Measurements from ENCODE around the gene HSPA1A.
"Not testable (repeated sequence)": the region's sequence is repeated elsewhere in the genome, so short reads cannot be mapped to it uniquely, and the experiment has no call there.

The HSPA1A gene

GRCh38 chr6:31806470-31807272 is 8.7 kb upstream of the HSPA1A start, which contains the start of gene LSM2:
Gene LSM2 (minus strand): TSS chr6:31806966. CDS start chr6:31806757, 209 bp downstream.
- no peak for TF ChIP-seq CTCF (conservative IDR thresholded peaks at IDR 0.05; ENCODE audit: low read depth)
- H3K27ac ChIP-seq = peak within 1 kb of the TSS; percentile 93

GRCh38 chr6:31808599-31808998 is 6.7 kb upstream of the HSPA1A start:
- peak overlapping the region; percentile 35; the same call in 1 of the 2 replicates for H3K27ac ChIP-seq
- DNase-seq (ENCODE audit: low spot score) = not testable (repeated sequence)
- ChIA-PET CTCF (interaction anchor here (0.6 kb wide), 1 partner anchor 97 kb away, joined by 3 read pairs; no protein-coding TSS in a partner anchor), POLR2A (ENCODE audit: low non-redundant PET) (interaction anchor here (0.6 kb wide), 2 partner anchors 47 to 76 kb away, joined by 3 to 4 read pairs; no protein-coding TSS in a partner anchor)

More at GRCh38 chr6:31806470-31807272, 8.7 kb upstream of the HSPA1A start, which contains the start of gene LSM2:
- CTCF ChIA-PET = interaction anchor here (0.8 to 1.6 kb wide), 5 partner anchors 11 to 187 kb away, joined by 3 to 8 read pairs (median 4); partner anchors contain the start of genes LY6G5C and VARS1
- POLR2A ChIA-PET (ENCODE audit: low non-redundant PET) = interaction anchor here (0.5 to 2.1 kb wide), 7 partner anchors 11 to 332 kb away, joined by 3 to 11 read pairs (median 4); partner anchors contain the start of gene HSPA1B
- peak; percentile 99 for DNase-seq (ENCODE audit: low spot score)

- CTCF ChIA-PET = no interaction called here
- DNase-seq (ENCODE audit: low spot score) = no peak
- H3K27ac ChIP-seq = peak overlapping the region; percentile 18; the same call in 1 of the 2 replicates
- POLR2A ChIA-PET (ENCODE audit: low non-redundant PET) = no interaction called here
- no peak for TF ChIP-seq CTCF (conservative IDR thresholded peaks at IDR 0.05; ENCODE audit: low read depth)
Measured at GRCh38 chr6:31811645-31812044, 3.7 kb upstream of the HSPA1A start.

GRCh38 chr6:31813465-31813849 is 1.9 kb upstream of the HSPA1A start:
- no peak for TF ChIP-seq CTCF (conservative IDR thresholded peaks at IDR 0.05; ENCODE audit: low read depth)
- no peak for DNase-seq (ENCODE audit: low spot score)
- H3K27ac ChIP-seq = peak overlapping the region; percentile 100
- ChIA-PET CTCF (interaction anchor here (0.8 kb wide), 1 partner anchor 17 kb away, joined by 5 read pairs; no protein-coding TSS in a partner anchor), POLR2A (ENCODE audit: low non-redundant PET) (no interaction called here)

- H3K27ac ChIP-seq = peak overlapping the region; percentile 100
- CTCF ChIA-PET = no interaction called here
- TF ChIP-seq CTCF (conservative IDR thresholded peaks at IDR 0.05; ENCODE audit: low read depth) = no peak
- DNase-seq (ENCODE audit: low spot score) = peak; percentile 97
- POLR2A ChIA-PET (ENCODE audit: low non-redundant PET) = interaction anchor here (0.6 to 1.3 kb wide), 4 partner anchors 13 to 22 kb away, joined by 3 to 32 read pairs (median 4); partner anchors contain the start of gene HSPA1B
Measured at GRCh38 chr6:31814677-31815024, 692 bp upstream of the HSPA1A start.

- H3K27ac ChIP-seq = peak overlapping the region; percentile 81
- not testable (repeated sequence) for DNase-seq (ENCODE audit: low spot score)
- ChIA-PET POLR2A (ENCODE audit: low non-redundant PET) (interaction anchor here (0.5 to 0.7 kb wide), 2 partner anchors 11 to 14 kb away, joined by 3 read pairs; partner anchors contain the start of gene LSM2), CTCF (interaction anchor here (0.6 to 1.0 kb wide), 2 partner anchors 14 to 39 kb away, joined by 3 to 11 read pairs; no protein-coding TSS in a partner anchor)
Measured at GRCh38 chr6:31817133-31817928, 2.0 kb downstream of the HSPA1A start.

GRCh38 chr6:31817929-31818511 is 2.7 kb downstream of the HSPA1A start:
- not testable (repeated sequence) for DNase-seq (ENCODE audit: low spot score)
- peak overlapping the region; percentile 81 for H3K27ac ChIP-seq
- ChIA-PET POLR2A (ENCODE audit: low non-redundant PET) (interaction anchor here (0.5 to 1.0 kb wide), 3 partner anchors 9 to 13 kb away, joined by 3 to 4 read pairs (median 3); partner anchors contain the start of genes HSPA1B and LSM2), CTCF (interaction anchor here (0.6 to 1.0 kb wide), 2 partner anchors 13 to 40 kb away, joined by 3 to 11 read pairs; no protein-coding TSS in a partner anchor)
